ENCODE results near the gene AMFR.

The AMFR gene

GRCh38 chr16:56336071-56336688 lies 89.2 kb downstream of the AMFR start:
- Histone ChIP-seq H3K4me3 (ENCODE audit: insufficient read depth, low read depth, low read length) (no peak overlapping the region), H3K27me3 (ENCODE audit: control insufficient read depth, insufficient read depth, low read length, poor library complexity, severe bottlenecking) (no peaks in the 10 kb centered on the region), H3K4me1 (ENCODE audit: control insufficient read depth, insufficient read depth, low read length) (peaks cover 9% of the 10 kb centered on the region), H3K27ac (ENCODE audit: insufficient read depth, low read depth, low read length, poor library complexity, severe bottlenecking) (no peak overlapping the region), H3K9me3 (ENCODE audit: control insufficient read depth, low read length) (no peaks in the 10 kb centered on the region), H3K36me3 (ENCODE audit: control insufficient read depth, insufficient read depth, low read length) (no peaks in the 10 kb centered on the region)
- 94% methylated on average over 8 of the region's 8 CpGs for WGBS, 2 experiments

DNA sequence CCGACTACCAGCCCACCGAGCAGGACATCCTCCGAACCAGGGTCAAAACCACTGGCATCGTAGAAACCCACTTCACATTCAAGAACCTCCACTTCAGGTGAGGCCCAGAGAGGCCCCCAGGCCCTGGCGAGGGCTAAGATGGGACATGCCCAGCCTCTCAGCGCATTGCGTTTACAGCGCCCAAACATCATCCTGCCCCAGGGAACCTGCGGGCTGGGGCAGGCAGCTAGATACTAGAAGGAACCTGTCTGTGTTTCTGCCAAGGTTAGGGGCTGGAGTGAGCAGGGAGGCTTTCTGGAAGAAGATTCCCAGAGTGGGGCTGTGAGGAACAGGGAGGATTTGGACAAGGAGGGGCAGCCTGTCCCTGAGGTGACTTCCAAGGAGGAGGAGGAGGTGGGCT lies 90.6 kb downstream of the AMFR start:
- H3K27ac ChIP-seq (ENCODE audit: insufficient read depth, low read depth, low read length, poor library complexity, severe bottlenecking): no peak overlapping the region
- no peaks in the 10 kb centered on the region for H3K27me3 ChIP-seq (ENCODE audit: control insufficient read depth, insufficient read depth, low read length, poor library complexity, severe bottlenecking)
- no peaks in the 10 kb centered on the region for H3K36me3 ChIP-seq (ENCODE audit: control insufficient read depth, insufficient read depth, low read length)
- peaks cover 9% of the 10 kb centered on the region for H3K4me1 ChIP-seq (ENCODE audit: control insufficient read depth, insufficient read depth, low read length)
- WGBS, 2 experiments: 89 to 92% methylated on average over 9 of the region's 9 CpGs
- no peaks in the 10 kb centered on the region for H3K9me3 ChIP-seq (ENCODE audit: control insufficient read depth, low read length)
- no peak overlapping the region for H3K4me3 ChIP-seq (ENCODE audit: insufficient read depth, low read depth, low read length)

DNA sequence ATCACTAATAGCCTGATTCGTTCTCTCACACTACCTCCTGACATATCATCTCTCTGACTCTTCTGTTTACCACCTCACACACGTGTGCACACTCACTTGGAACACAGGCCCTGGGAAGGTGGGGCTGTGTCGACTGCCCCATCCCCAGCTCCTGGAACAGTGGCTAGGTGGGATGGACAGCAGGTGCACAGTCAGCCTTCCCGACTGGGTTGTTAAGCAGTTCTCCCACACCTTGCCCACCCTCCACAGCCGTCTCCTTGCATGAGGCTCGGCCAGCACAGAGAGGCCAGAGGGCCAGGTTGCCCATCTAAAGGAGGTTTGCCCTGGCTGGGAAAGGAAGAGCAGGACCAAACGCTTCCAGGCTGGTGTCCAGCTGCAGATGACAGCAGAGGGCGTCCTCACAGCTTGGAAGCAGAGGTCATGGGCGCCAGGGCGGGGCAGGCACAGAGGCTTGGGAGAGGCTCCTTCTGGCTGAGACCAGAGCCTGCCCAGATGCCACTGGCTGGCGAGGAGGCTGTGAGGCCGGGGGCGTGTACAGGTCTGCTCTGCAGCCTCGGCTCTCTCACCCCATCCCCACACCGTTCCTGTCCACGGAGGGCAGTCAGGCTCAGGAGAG lies 92.8 kb downstream of the AMFR start:
- H3K9me3 ChIP-seq (ENCODE audit: control insufficient read depth, low read length): no peaks in the 10 kb centered on the region
- H3K27me3 ChIP-seq (ENCODE audit: control insufficient read depth, insufficient read depth, low read length, poor library complexity, severe bottlenecking): no peaks in the 10 kb centered on the region
- 75 to 77% methylated on average over 16 of the region's 16 CpGs for WGBS, 2 experiments
- H3K4me3 ChIP-seq (ENCODE audit: insufficient read depth, low read depth, low read length): no peak overlapping the region
- no peak overlapping the region for H3K27ac ChIP-seq (ENCODE audit: insufficient read depth, low read depth, low read length, poor library complexity, severe bottlenecking)
- no peaks in the 10 kb centered on the region for H3K36me3 ChIP-seq (ENCODE audit: control insufficient read depth, insufficient read depth, low read length)
- H3K4me1 ChIP-seq (ENCODE audit: control insufficient read depth, insufficient read depth, low read length): peaks cover 9% of the 10 kb centered on the region

DNA sequence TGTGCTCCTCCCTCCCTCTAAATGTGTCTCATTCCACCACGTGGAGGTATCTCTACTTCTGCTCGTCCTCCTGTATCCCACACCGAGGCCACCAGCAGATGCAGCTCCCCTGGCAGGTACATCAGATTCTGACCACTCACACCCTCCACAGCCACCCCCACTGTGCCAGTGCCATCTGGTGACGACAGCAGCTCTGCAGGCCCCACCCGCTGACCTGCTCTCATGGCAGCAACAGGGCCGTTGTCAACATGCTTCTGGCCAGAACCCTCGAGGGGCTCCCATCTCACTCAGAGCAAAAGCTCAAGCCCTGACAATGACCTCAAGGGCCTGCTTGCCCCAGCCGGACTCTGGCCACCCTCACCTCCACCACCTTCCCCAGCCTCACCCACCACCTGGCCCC lies 93.4 kb downstream of the AMFR start:
- WGBS, 2 experiments: 86 to 88% methylated on average over 8 of the region's 8 CpGs
- no peak overlapping the region for H3K27ac ChIP-seq (ENCODE audit: insufficient read depth, low read depth, low read length, poor library complexity, severe bottlenecking)
- peaks cover 9% of the 10 kb centered on the region for H3K4me1 ChIP-seq (ENCODE audit: control insufficient read depth, insufficient read depth, low read length)
- H3K27me3 ChIP-seq (ENCODE audit: control insufficient read depth, insufficient read depth, low read length, poor library complexity, severe bottlenecking): no peaks in the 10 kb centered on the region
- no peaks in the 10 kb centered on the region for H3K36me3 ChIP-seq (ENCODE audit: control insufficient read depth, insufficient read depth, low read length)
- no peak overlapping the region for H3K4me3 ChIP-seq (ENCODE audit: insufficient read depth, low read depth, low read length)
- no peaks in the 10 kb centered on the region for H3K9me3 ChIP-seq (ENCODE audit: control insufficient read depth, low read length)

- H3K9me3 ChIP-seq (ENCODE audit: control insufficient read depth, low read length): no peaks in the 10 kb centered on the region
- H3K36me3 ChIP-seq (ENCODE audit: control insufficient read depth, insufficient read depth, low read length): no peaks in the 10 kb centered on the region
- H3K4me1 ChIP-seq (ENCODE audit: control insufficient read depth, insufficient read depth, low read length): peaks cover 9% of the 10 kb centered on the region
- 91 to 93% methylated on average over 11 of the region's 11 CpGs for WGBS, 2 experiments
- no peak overlapping the region for H3K27ac ChIP-seq (ENCODE audit: insufficient read depth, low read depth, low read length, poor library complexity, severe bottlenecking)
- no peaks in the 10 kb centered on the region for H3K27me3 ChIP-seq (ENCODE audit: control insufficient read depth, insufficient read depth, low read length, poor library complexity, severe bottlenecking)
- no peak overlapping the region for H3K4me3 ChIP-seq (ENCODE audit: insufficient read depth, low read depth, low read length)
Observed at GRCh38 chr16:56331399-56331798, 93.9 kb downstream of the AMFR start.

DNA sequence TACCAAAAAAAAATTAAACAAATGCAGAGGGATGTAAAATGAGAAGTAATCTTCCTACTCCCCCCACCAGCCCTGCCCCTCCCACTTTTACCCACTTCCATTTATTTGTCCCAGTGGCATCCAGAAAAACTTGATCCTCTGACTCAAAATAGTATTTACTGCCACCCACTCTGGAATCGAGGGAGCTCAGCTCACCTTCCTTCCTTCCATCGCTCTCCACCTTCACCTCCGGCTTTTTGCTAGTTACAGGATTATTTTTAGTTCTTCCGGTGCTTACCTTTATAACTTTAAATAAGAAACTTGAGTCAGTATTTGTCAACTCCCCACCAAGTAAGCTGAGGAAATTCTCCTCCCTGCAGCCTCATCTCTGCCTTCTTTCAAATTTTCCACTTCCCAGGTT lies 94.9 kb downstream of the AMFR start:
- Histone ChIP-seq H3K9me3 (ENCODE audit: control insufficient read depth, low read length) (no peaks in the 10 kb centered on the region), H3K4me1 (ENCODE audit: control insufficient read depth, insufficient read depth, low read length) (peaks cover 6% of the 10 kb centered on the region), H3K27ac (ENCODE audit: insufficient read depth, low read depth, low read length, poor library complexity, severe bottlenecking) (no peak overlapping the region), H3K36me3 (ENCODE audit: control insufficient read depth, insufficient read depth, low read length) (no peaks in the 10 kb centered on the region), H3K27me3 (ENCODE audit: control insufficient read depth, insufficient read depth, low read length, poor library complexity, severe bottlenecking) (no peaks in the 10 kb centered on the region), H3K4me3 (ENCODE audit: insufficient read depth, low read depth, low read length) (no peak overlapping the region)
- WGBS, 2 experiments: 79 to 83% methylated on average over 4 of the region's 4 CpGs

- WGBS, 2 experiments: 93 to 94% methylated on average over 9 of the region's 9 CpGs
- no peaks in the 10 kb centered on the region for H3K27me3 ChIP-seq (ENCODE audit: control insufficient read depth, insufficient read depth, low read length, poor library complexity, severe bottlenecking)
- H3K9me3 ChIP-seq (ENCODE audit: control insufficient read depth, low read length): no peaks in the 10 kb centered on the region
- H3K4me3 ChIP-seq (ENCODE audit: insufficient read depth, low read depth, low read length): no peak overlapping the region
- H3K36me3 ChIP-seq (ENCODE audit: control insufficient read depth, insufficient read depth, low read length): no peaks in the 10 kb centered on the region
- H3K27ac ChIP-seq (ENCODE audit: insufficient read depth, low read depth, low read length, poor library complexity, severe bottlenecking): no peak overlapping the region
- H3K4me1 ChIP-seq (ENCODE audit: control insufficient read depth, insufficient read depth, low read length): peaks cover under 1% of the 10 kb centered on the region
Observed at GRCh38 chr16:56329887-56330286, 95.5 kb downstream of the AMFR start.

GRCh38 chr16:56328276-56329022 lies 96.9 kb downstream of the AMFR start:
- Histone ChIP-seq H3K27me3 (ENCODE audit: control insufficient read depth, insufficient read depth, low read length, poor library complexity, severe bottlenecking) (no peaks in the 10 kb centered on the region), H3K36me3 (ENCODE audit: control insufficient read depth, insufficient read depth, low read length) (no peaks in the 10 kb centered on the region), H3K27ac (ENCODE audit: insufficient read depth, low read depth, low read length, poor library complexity, severe bottlenecking) (no peak overlapping the region), H3K4me3 (ENCODE audit: insufficient read depth, low read depth, low read length) (no peak overlapping the region), H3K9me3 (ENCODE audit: control insufficient read depth, low read length) (no peaks in the 10 kb centered on the region), H3K4me1 (ENCODE audit: control insufficient read depth, insufficient read depth, low read length) (no peaks in the 10 kb centered on the region)
- 94 to 95% methylated on average over 22 of the region's 22 CpGs for WGBS, 2 experiments

- no peaks in the 10 kb centered on the region for H3K27me3 ChIP-seq (ENCODE audit: control insufficient read depth, insufficient read depth, low read length, poor library complexity, severe bottlenecking)
- H3K9me3 ChIP-seq (ENCODE audit: control insufficient read depth, low read length): no peaks in the 10 kb centered on the region
- H3K4me1 ChIP-seq (ENCODE audit: control insufficient read depth, insufficient read depth, low read length): no peaks in the 10 kb centered on the region
- H3K27ac ChIP-seq (ENCODE audit: insufficient read depth, low read depth, low read length, poor library complexity, severe bottlenecking): no peak overlapping the region
- no peaks in the 10 kb centered on the region for H3K36me3 ChIP-seq (ENCODE audit: control insufficient read depth, insufficient read depth, low read length)
- no peak overlapping the region for H3K4me3 ChIP-seq (ENCODE audit: insufficient read depth, low read depth, low read length)
- 92% methylated on average over 6 of the region's 6 CpGs for WGBS, 2 experiments
Observed at GRCh38 chr16:56327929-56328258, 97.5 kb downstream of the AMFR start.

DNA sequence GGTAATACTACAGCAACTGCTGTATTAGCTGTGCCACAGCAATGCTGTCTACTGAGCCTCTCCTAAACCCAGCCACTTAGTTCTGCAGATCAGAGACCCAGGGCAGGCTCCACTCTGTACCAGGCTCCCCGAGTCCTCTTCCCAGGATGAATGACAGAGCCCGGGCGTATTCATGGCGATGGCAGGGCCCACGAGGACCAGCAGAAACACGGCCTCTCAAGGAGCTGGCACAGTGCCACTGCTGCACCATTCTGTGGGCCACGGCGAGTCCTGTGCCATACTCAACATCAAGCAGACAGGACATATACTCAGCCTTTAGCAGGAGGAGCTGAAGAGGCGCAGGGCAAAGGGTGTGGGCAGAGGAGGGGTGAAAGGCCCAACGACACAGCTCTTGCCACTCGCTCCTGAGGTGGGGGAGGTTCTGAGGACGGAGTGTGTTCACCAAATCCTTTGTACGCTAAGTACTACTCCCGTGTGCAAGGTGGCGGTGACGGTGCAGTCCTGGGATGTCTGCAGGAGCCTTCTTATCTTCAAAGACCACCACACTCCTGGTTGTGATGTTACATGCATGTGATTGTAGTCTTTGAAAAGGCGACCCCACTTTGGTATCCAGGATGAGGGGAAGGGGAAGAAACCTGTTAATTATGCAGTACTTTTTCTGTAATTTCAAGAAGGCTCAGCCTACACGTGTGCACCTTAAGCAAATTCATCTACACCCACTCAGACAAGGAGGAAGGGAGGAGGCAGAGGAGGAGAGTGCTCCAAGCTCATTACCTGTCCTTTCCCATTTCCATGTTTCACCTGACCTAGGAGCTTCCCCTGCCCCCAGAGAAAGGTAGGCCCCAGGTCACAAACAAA lies 98.0 kb downstream of the AMFR start:
- no peak overlapping the region for H3K4me3 ChIP-seq (ENCODE audit: insufficient read depth, low read depth, low read length)
- no peaks in the 10 kb centered on the region for H3K36me3 ChIP-seq (ENCODE audit: control insufficient read depth, insufficient read depth, low read length)
- no peaks in the 10 kb centered on the region for H3K4me1 ChIP-seq (ENCODE audit: control insufficient read depth, insufficient read depth, low read length)
- 92 to 96% methylated on average over 18 of the region's 18 CpGs for WGBS, 2 experiments
- no peaks in the 10 kb centered on the region for H3K9me3 ChIP-seq (ENCODE audit: control insufficient read depth, low read length)
- no peak overlapping the region for H3K27ac ChIP-seq (ENCODE audit: insufficient read depth, low read depth, low read length, poor library complexity, severe bottlenecking)
- H3K27me3 ChIP-seq (ENCODE audit: control insufficient read depth, insufficient read depth, low read length, poor library complexity, severe bottlenecking): no peaks in the 10 kb centered on the region

Data from ectodermal cell (in vitro differentiated cells).